Lower leg skin (tissue), 3 donors: Measurements from ENCODE around the gene NME5.

Experiments used
- POLR2A ChIP-seq, 2 donors: fragments of 450-650 bp; IDR thresholded peaks; one replicate each; pipeline ENCODE4 v1.6.1; 2016 to 2017; ENCODE audit warnings: antibody characterized with exemption in 2 of 2, mild to moderate bottlenecking in 1 of 2, moderate library complexity in 1 of 2
- TF ChIP-seq, protein P1 (sequence below), 3 donors: fragments of 450-650 bp; IDR thresholded peaks; one replicate each; pipeline ENCODE4 v1.5.1; 2016; ENCODE audit warnings: antibody characterized with exemption in 3 of 3, mild to moderate bottlenecking in 3 of 3, moderate library complexity in 2 of 3

DNA sequence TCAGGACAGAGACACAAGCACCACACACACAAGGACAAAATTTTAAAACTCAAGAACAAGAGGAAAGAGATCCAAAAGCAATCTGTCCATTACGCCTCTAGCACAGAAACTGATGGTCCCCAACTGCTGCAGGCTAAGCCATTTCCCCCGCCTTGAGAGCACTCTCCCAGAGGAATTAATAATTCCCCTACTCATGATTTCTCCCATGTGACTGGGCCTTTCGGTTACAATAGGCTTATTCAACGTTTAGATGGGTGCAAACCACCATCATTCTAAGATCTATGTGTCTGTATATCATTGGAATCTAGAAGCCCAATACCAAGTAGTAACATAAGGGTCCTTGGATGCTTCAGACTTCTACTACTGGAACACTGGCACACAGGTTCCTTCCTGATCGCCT, 20.4 kb upstream of the NME5 start:
- TF ChIP-seq, protein P1, sequence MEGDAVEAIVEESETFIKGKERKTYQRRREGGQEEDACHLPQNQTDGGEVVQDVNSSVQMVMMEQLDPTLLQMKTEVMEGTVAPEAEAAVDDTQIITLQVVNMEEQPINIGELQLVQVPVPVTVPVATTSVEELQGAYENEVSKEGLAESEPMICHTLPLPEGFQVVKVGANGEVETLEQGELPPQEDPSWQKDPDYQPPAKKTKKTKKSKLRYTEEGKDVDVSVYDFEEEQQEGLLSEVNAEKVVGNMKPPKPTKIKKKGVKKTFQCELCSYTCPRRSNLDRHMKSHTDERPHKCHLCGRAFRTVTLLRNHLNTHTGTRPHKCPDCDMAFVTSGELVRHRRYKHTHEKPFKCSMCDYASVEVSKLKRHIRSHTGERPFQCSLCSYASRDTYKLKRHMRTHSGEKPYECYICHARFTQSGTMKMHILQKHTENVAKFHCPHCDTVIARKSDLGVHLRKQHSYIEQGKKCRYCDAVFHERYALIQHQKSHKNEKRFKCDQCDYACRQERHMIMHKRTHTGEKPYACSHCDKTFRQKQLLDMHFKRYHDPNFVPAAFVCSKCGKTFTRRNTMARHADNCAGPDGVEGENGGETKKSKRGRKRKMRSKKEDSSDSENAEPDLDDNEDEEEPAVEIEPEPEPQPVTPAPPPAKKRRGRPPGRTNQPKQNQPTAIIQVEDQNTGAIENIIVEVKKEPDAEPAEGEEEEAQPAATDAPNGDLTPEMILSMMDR (IDR thresholded peaks at IDR 0.05): no peak
- TF ChIP-seq POLR2A (IDR thresholded peaks at IDR 0.05): no peak
